Measurements from ENCODE around the gene CHCHD3.

Gene CHCHD3

DNA sequence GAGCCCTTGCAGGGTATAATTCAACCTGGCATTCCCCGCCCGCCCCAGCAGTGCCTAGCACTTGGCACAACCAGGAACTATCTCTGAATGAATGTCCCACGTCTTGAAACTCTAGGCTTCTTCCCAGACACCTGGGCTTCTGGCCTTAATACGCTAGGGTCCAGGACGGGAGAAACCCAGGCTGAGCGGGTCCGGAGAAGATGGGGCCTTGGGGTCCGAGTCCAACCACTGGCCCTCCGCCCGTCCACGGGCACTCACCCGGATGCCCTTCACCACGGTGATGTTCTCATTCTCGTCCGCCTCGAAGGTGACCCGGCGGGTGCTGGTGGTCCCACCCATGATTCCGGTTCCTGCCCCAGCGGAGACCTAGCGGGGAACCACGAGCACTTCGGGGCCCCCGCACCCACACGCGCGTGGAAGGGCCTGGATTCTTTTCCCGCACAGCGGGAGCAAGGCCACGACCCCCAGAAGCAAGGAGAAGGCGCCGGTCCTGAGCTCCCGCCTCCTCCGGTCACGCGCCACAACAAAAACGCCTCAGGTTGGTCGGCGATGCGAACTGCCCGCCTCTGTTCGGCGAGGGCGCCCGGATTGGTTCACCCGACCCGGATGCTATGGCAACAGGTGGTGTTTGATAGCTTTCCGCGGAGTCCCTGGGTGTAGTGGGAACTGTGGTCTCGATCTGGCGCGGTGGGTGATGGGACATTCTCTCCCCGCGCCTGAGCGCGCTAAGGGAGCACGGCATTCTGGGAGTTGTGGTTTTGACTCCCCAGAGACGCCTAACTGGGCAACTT lies at the start of gene CHCHD3:
Gene CHCHD3, minus strand, starts transcription at position 492 of the 791 bp plus-strand sequence. Its CDS starts 153 bp downstream, at position 339.
- WGBS (ENCODE audit: insufficient coverage, insufficient read length), result no CpG with 5 or more reads among the region's 58 CpGs
- H3K9me3 ChIP-seq (ENCODE audit: control insufficient read depth, insufficient read depth, low read length), result no peaks in the 10 kb centered on the region

DNA sequence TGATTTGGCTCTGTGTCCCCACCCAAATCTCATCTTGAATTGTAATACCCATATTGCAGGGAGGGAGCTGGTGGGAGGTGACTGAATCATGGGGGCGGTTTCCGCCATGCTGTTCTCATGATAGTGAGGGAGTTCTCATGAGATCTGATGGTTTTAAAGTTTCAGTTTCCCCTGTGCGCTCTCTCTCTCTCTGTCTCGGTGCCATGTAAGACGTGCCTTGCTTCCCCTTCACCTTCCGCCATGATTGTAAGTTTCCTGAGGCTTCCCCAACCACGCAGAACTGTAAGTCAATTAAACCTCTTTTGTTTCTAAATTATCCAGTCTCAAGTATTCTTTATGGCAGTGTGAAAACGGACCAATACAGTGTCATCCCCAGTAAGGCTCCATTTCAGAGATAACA lies 48.3 kb upstream of the CHCHD3 start:
- H3K36me3 ChIP-seq (ENCODE audit: control insufficient read depth, insufficient read depth, low read length), result no peaks in the 10 kb centered on the region
- no peaks in the 10 kb centered on the region for H3K4me1 ChIP-seq (ENCODE audit: control insufficient read depth, insufficient read depth, low read length)
- H3K27ac ChIP-seq (ENCODE audit: low read length), result no peak overlapping the region
- H3K27me3 ChIP-seq (ENCODE audit: control insufficient read depth, insufficient read depth, low read length), result no peaks in the 10 kb centered on the region
- H3K9me3 ChIP-seq (ENCODE audit: control insufficient read depth, insufficient read depth, low read length), result no peaks in the 10 kb centered on the region
- no peak for DNase-seq (ENCODE audit: low read depth, low spot score)
- no peak overlapping the region for H3K4me3 ChIP-seq (ENCODE audit: low read length)
- WGBS (ENCODE audit: insufficient coverage, insufficient read length), result no CpG with 5 or more reads among the region's 8 CpGs

More for the DNA sequence above, at the start of gene CHCHD3:
- no peaks in the 10 kb centered on the region for H3K27me3 ChIP-seq (ENCODE audit: control insufficient read depth, insufficient read depth, low read length)
- no peak within 1 kb of the TSS for H3K27ac ChIP-seq (ENCODE audit: low read length)
- H3K36me3 ChIP-seq (ENCODE audit: control insufficient read depth, insufficient read depth, low read length), result no peaks in the 10 kb centered on the region
- H3K4me3 ChIP-seq (ENCODE audit: low read length), result peak within 1 kb of the TSS; percentile 89
- peaks cover 2% of the 10 kb centered on the region; the same call in 1 of the 2 replicates for H3K4me1 ChIP-seq (ENCODE audit: control insufficient read depth, insufficient read depth, low read length)
- peak; percentile 97 for DNase-seq (ENCODE audit: low read depth, low spot score)

DNA sequence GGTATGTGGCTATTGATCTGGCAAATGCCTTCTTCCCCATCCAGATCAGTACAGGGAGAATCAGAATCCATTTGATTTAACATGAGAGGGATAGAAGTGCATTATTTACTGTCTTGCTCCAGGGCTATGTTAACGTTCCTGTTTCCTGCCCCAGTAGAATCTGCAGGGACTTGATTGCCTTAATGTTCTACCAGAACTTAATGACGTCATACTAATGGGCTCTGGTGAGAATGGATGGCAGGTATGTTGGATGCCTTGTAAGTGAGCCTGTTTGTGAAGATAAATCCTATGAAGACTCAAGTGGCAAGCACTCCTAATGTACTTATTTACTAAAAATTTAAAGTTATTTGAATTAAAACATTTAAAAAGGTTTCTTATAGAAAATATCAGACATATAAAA lies 44.5 kb upstream of the CHCHD3 start:
- Histone ChIP-seq H3K27ac (ENCODE audit: low read length) (no peak overlapping the region), H3K4me1 (ENCODE audit: control insufficient read depth, insufficient read depth, low read length) (no peaks in the 10 kb centered on the region), H3K4me3 (ENCODE audit: low read length) (no peak overlapping the region), H3K36me3 (ENCODE audit: control insufficient read depth, insufficient read depth, low read length) (no peaks in the 10 kb centered on the region), H3K9me3 (ENCODE audit: control insufficient read depth, insufficient read depth, low read length) (no peaks in the 10 kb centered on the region), H3K27me3 (ENCODE audit: control insufficient read depth, insufficient read depth, low read length) (no peaks in the 10 kb centered on the region)
- WGBS (ENCODE audit: insufficient coverage, insufficient read length), result no CpG with 5 or more reads among the region's 2 CpGs
- DNase-seq (ENCODE audit: low read depth, low spot score), result no peak

DNA sequence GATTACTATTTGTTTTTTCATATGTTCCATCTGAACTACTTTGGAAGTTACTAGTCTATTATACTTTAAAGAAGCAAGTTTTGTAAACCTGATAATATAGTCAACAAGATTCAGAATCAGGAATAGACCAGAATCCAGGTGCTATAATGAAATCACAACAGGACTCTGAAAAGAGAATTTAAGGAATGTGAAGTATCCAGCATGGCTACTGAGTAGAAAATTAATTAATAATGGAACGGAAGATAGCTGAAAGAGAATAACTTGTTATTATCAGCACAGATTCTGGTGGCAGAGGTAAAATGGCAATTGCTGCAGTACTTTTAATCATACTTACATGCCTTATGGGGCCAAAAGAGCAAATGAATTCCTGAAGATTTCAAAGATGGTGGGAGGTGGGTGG lies 43.1 kb upstream of the CHCHD3 start:
- no CpG with 5 or more reads among the region's 1 CpG for WGBS (ENCODE audit: insufficient coverage, insufficient read length)
- DNase-seq (ENCODE audit: low read depth, low spot score), result no peak

DNA sequence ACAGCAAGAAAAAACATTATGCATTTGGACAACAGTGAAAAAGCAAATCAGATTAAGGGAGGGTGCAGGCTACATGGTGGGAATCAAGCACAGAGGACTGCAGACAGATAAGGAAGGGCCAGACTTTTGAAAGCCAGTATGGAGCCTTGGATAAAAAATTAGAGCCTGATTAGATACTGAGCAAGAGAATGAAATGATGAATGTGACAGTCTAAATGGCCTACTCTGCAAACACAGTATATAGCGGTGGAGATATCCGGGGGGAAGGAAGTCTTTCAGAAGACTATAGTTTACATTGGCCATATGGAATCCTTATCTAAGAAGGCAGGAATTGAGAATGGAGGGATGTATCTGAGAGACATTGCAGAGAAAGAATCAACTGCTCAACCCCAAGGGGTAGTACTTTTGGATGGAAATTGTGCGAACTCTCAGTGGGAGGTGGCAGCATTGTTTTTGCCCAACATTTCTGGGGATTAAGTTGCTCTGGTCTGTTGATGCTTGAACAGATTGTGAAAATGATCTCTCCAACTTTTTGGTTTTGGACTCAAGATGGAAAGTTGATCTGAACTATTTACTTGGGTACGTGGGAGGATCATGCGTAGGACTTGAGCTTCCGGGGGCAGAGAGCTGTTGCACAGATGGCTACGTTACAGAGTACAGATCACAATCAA lies 39.4 kb upstream of the CHCHD3 start:
- Histone ChIP-seq H3K4me3 (ENCODE audit: low read length) (no peak overlapping the region), H3K27me3 (ENCODE audit: control insufficient read depth, insufficient read depth, low read length) (no peaks in the 10 kb centered on the region), H3K9me3 (ENCODE audit: control insufficient read depth, insufficient read depth, low read length) (no peaks in the 10 kb centered on the region), H3K4me1 (ENCODE audit: control insufficient read depth, insufficient read depth, low read length) (no peaks in the 10 kb centered on the region), H3K27ac (ENCODE audit: low read length) (no peak overlapping the region), H3K36me3 (ENCODE audit: control insufficient read depth, insufficient read depth, low read length) (no peaks in the 10 kb centered on the region)
- no CpG with 5 or more reads among the region's 7 CpGs for WGBS (ENCODE audit: insufficient coverage, insufficient read length)
- no peak for DNase-seq (ENCODE audit: low read depth, low spot score)

More for the DNA sequence above, 43.1 kb upstream of the CHCHD3 start:
- no peaks in the 10 kb centered on the region for H3K4me1 ChIP-seq (ENCODE audit: control insufficient read depth, insufficient read depth, low read length)
- H3K4me3 ChIP-seq (ENCODE audit: low read length), result no peak overlapping the region
- no peaks in the 10 kb centered on the region for H3K36me3 ChIP-seq (ENCODE audit: control insufficient read depth, insufficient read depth, low read length)
- H3K27ac ChIP-seq (ENCODE audit: low read length), result no peak overlapping the region
- H3K9me3 ChIP-seq (ENCODE audit: control insufficient read depth, insufficient read depth, low read length), result no peaks in the 10 kb centered on the region
- H3K27me3 ChIP-seq (ENCODE audit: control insufficient read depth, insufficient read depth, low read length), result no peaks in the 10 kb centered on the region

- H3K4me1 ChIP-seq (ENCODE audit: control insufficient read depth, insufficient read depth, low read length), result peaks cover 2% of the 10 kb centered on the region
- H3K27ac ChIP-seq (ENCODE audit: low read length), result no peak overlapping the region
- no peaks in the 10 kb centered on the region for H3K27me3 ChIP-seq (ENCODE audit: control insufficient read depth, insufficient read depth, low read length)
- no peaks in the 10 kb centered on the region for H3K36me3 ChIP-seq (ENCODE audit: control insufficient read depth, insufficient read depth, low read length)
- H3K4me3 ChIP-seq (ENCODE audit: low read length), result no peak overlapping the region
- DNase-seq (ENCODE audit: low read depth, low spot score), result no peak
- no peaks in the 10 kb centered on the region for H3K9me3 ChIP-seq (ENCODE audit: control insufficient read depth, insufficient read depth, low read length)
Measured at GRCh38 chr7:133119067-133119466, 37.2 kb upstream of the CHCHD3 start.

- no peaks in the 10 kb centered on the region for H3K36me3 ChIP-seq (ENCODE audit: control insufficient read depth, insufficient read depth, low read length)
- no CpG with 5 or more reads among the region's 5 CpGs for WGBS (ENCODE audit: insufficient coverage, insufficient read length)
- no peak overlapping the region for H3K27ac ChIP-seq (ENCODE audit: low read length)
- peaks cover 2% of the 10 kb centered on the region for H3K4me1 ChIP-seq (ENCODE audit: control insufficient read depth, insufficient read depth, low read length)
- no peaks in the 10 kb centered on the region for H3K27me3 ChIP-seq (ENCODE audit: control insufficient read depth, insufficient read depth, low read length)
- no peak for DNase-seq (ENCODE audit: low read depth, low spot score)
- H3K4me3 ChIP-seq (ENCODE audit: low read length), result no peak overlapping the region
- no peaks in the 10 kb centered on the region for H3K9me3 ChIP-seq (ENCODE audit: control insufficient read depth, insufficient read depth, low read length)
Measured at GRCh38 chr7:133118261-133118660, 36.4 kb upstream of the CHCHD3 start.

- peaks cover 2% of the 10 kb centered on the region for H3K4me1 ChIP-seq (ENCODE audit: control insufficient read depth, insufficient read depth, low read length)
- WGBS (ENCODE audit: insufficient coverage, insufficient read length), result no CpG with 5 or more reads among the region's 5 CpGs
Measured at GRCh38 chr7:133117452-133117851, 35.6 kb upstream of the CHCHD3 start.

GRCh38 chr7:133115596-133115995 lies 33.7 kb upstream of the CHCHD3 start:
- no peaks in the 10 kb centered on the region for H3K27me3 ChIP-seq (ENCODE audit: control insufficient read depth, insufficient read depth, low read length)
- H3K4me1 ChIP-seq (ENCODE audit: control insufficient read depth, insufficient read depth, low read length), result peaks cover 2% of the 10 kb centered on the region
- no peaks in the 10 kb centered on the region for H3K36me3 ChIP-seq (ENCODE audit: control insufficient read depth, insufficient read depth, low read length)
- DNase-seq (ENCODE audit: low read depth, low spot score), result no peak
- WGBS (ENCODE audit: insufficient coverage, insufficient read length), result no CpG with 5 or more reads among the region's 3 CpGs
- no peak overlapping the region for H3K4me3 ChIP-seq (ENCODE audit: low read length)
- H3K9me3 ChIP-seq (ENCODE audit: control insufficient read depth, insufficient read depth, low read length), result no peaks in the 10 kb centered on the region
- no peak overlapping the region for H3K27ac ChIP-seq (ENCODE audit: low read length)

More at GRCh38 chr7:133117452-133117851, 35.6 kb upstream of the CHCHD3 start:
- H3K36me3 ChIP-seq (ENCODE audit: control insufficient read depth, insufficient read depth, low read length), result no peaks in the 10 kb centered on the region
- H3K27me3 ChIP-seq (ENCODE audit: control insufficient read depth, insufficient read depth, low read length), result no peaks in the 10 kb centered on the region
- H3K9me3 ChIP-seq (ENCODE audit: control insufficient read depth, insufficient read depth, low read length), result no peaks in the 10 kb centered on the region
- no peak overlapping the region for H3K4me3 ChIP-seq (ENCODE audit: low read length)
- no peak overlapping the region for H3K27ac ChIP-seq (ENCODE audit: low read length)
- DNase-seq (ENCODE audit: low read depth, low spot score), result no peak

DNA sequence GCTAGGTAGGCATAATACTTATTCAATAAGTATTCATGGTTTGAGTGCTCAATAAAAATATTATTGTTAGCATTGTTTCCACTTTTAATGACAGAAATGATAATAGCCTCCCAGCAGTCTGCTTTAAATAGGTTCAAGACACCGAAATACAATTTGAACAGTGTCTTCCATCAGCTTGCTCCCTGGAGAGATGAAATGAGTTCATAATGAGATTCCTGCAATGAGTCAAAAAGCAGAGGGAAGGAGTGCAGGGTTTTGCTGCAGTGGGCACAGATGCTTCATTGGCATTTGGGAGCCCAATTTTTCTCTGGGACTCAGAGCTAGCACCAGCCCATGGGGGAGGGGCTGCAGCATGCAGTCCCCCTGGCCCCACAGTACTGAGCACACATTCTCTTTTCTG lies 32.6 kb upstream of the CHCHD3 start:
- Histone ChIP-seq H3K27ac (ENCODE audit: low read length) (no peak overlapping the region), H3K9me3 (ENCODE audit: control insufficient read depth, insufficient read depth, low read length) (no peaks in the 10 kb centered on the region), H3K36me3 (ENCODE audit: control insufficient read depth, insufficient read depth, low read length) (no peaks in the 10 kb centered on the region), H3K27me3 (ENCODE audit: control insufficient read depth, insufficient read depth, low read length) (no peaks in the 10 kb centered on the region), H3K4me3 (ENCODE audit: low read length) (no peak overlapping the region), H3K4me1 (ENCODE audit: control insufficient read depth, insufficient read depth, low read length) (peaks cover 2% of the 10 kb centered on the region)
- no peak for DNase-seq (ENCODE audit: low read depth, low spot score)
- WGBS (ENCODE audit: insufficient coverage, insufficient read length), result no CpG with 5 or more reads among the region's 1 CpG

Measured in iPS DF 6.9 (cell line).